ENCODE data around the gene SEMA5A.

Gene SEMA5A

DNA sequence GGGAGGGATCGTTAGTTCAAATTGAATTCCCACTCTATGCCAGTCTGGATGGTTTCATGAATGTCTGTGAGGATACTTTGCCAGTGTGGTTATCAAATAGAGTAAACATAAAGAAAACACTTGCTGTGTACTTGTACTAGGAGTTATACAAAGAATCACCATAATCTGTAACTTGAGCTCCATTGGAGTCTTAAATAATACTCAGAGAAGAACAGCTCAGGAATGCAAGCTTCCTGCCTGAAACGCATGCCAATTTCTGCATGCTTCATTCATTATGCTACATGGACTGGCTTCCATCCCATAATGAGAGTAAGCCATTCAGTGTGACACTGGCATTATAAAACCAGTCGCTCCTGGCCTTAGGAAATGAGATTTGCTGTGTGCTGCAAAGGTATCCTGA is 351.4 kb downstream of the SEMA5A start:
- no peak overlapping the region for H3K4me3 ChIP-seq (ENCODE audit: low read depth, low read length)
- H3K27ac ChIP-seq (ENCODE audit: extremely low read depth, low read depth, low read length): no peak overlapping the region
- CTCF ChIA-PET: interaction anchor here (1.5 kb wide), 1 partner anchor 13 kb away, joined by 4 read pairs; no protein-coding TSS in a partner anchor
- H3K4me1 ChIP-seq (ENCODE audit: control insufficient read depth, insufficient read depth, low read length): no peaks in the 10 kb centered on the region
- H3K36me3 ChIP-seq (ENCODE audit: control insufficient read depth in 2 of 2, insufficient read depth in 1 of 2, low read length in 2 of 2): no peaks in the 10 kb centered on the region
- POLR2A ChIA-PET: no interaction called here
- TF ChIP-seq ZNF292 (tag by site-specific recombination; IDR thresholded peaks at IDR 0.05; ENCODE audit: borderline replicate concordance, low read depth): no peak
- TF ChIP-seq KLF16 (tag by site-specific recombination; IDR thresholded peaks at IDR 0.05): no peak
- TF ChIP-seq ZNF843 (tag by site-specific recombination; IDR thresholded peaks at IDR 0.05): no peak
- TF ChIP-seq, protein P1, sequence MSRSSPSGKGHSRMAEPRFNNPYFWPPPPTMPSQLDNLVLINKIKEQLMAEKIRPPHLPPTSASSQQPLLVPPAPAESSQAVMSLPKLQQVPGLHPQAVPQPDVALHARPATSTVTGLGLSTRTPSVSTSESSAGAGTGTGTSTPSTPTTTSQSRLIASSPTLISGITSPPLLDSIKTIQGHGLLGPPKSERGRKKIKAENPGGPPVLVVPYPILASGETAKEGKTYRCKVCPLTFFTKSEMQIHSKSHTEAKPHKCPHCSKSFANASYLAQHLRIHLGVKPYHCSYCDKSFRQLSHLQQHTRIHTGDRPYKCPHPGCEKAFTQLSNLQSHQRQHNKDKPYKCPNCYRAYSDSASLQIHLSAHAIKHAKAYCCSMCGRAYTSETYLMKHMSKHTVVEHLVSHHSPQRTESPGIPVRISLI (tag by site-specific recombination; IDR thresholded peaks at IDR 0.05): no peak
- no peak for TF ChIP-seq SETDB1 (IDR thresholded peaks at IDR 0.05; ENCODE audit: insufficient read length, low read length)
- TF ChIP-seq REPIN1 (tag by site-specific recombination; IDR thresholded peaks at IDR 0.05; ENCODE audit: low read depth): no peak
- no peak for TF ChIP-seq ZNF501 (tag by site-specific recombination; IDR thresholded peaks at IDR 0.05)
- no peak for TF ChIP-seq HOXC10 (CRISPR knock-in tag; IDR thresholded peaks at IDR 0.05)
- TF ChIP-seq ZNF175 (tag by site-specific recombination; IDR thresholded peaks at IDR 0.05): no peak
- TF ChIP-seq ZNF510 (tag by site-specific recombination; IDR thresholded peaks at IDR 0.05; ENCODE audit: insufficient replicate concordance): no peak
- TF ChIP-seq, protein P2, sequence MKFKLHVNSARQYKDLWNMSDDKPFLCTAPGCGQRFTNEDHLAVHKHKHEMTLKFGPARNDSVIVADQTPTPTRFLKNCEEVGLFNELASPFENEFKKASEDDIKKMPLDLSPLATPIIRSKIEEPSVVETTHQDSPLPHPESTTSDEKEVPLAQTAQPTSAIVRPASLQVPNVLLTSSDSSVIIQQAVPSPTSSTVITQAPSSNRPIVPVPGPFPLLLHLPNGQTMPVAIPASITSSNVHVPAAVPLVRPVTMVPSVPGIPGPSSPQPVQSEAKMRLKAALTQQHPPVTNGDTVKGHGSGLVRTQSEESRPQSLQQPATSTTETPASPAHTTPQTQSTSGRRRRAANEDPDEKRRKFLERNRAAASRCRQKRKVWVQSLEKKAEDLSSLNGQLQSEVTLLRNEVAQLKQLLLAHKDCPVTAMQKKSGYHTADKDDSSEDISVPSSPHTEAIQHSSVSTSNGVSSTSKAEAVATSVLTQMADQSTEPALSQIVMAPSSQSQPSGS (tag by site-specific recombination; IDR thresholded peaks at IDR 0.05; ENCODE audit: low read depth): no peak
- no peak for TF ChIP-seq ZNF266 (tag by site-specific recombination; IDR thresholded peaks at IDR 0.05; ENCODE audit: low read depth)
- no peak for TF ChIP-seq ZNF133 (tag by site-specific recombination; IDR thresholded peaks at IDR 0.05)
- no peak for TF ChIP-seq SP3 (tag by site-specific recombination; IDR thresholded peaks at IDR 0.05)
- TF ChIP-seq ZSCAN16 (tag by site-specific recombination; IDR thresholded peaks at IDR 0.05): no peak
- no peak for TF ChIP-seq GLI2 (tag by site-specific recombination; IDR thresholded peaks at IDR 0.05; ENCODE audit: borderline replicate concordance, low read depth)
- no peak for TF ChIP-seq ZNF274 (IDR thresholded peaks at IDR 0.05; ENCODE audit: low read length)
- TF ChIP-seq ZNF274 (tag by site-specific recombination; IDR thresholded peaks at IDR 0.05; ENCODE audit: borderline replicate concordance): no peak
- no peak for TF ChIP-seq ZBTB8A (tag by site-specific recombination; IDR thresholded peaks at IDR 0.05)
- no peak for TF ChIP-seq ZSCAN30 (tag by site-specific recombination; IDR thresholded peaks at IDR 0.05)
- H3K9me3 ChIP-seq (ENCODE audit: control insufficient read depth, insufficient read depth, low read depth, low read length): no peaks in the 10 kb centered on the region

DNA sequence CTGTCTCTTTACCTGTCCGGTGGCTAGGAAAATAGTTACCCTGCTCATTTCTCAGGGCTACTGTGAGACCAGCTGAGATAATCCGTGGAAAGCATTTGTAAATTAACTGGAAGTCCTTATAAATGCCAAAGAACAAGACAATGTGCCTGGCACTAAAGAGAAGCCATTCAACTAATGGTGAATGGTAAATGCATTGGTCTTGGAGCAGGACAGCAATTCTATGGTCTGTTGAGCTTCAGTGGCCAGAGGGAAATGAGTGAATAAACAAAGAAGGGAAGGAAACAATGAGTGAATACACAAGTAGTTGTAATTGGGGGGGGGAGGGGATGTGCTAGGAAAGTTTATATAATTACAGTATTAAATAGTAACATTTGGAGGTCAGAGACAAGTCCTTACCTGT is 353.6 kb downstream of the SEMA5A start:
- no peaks in the 10 kb centered on the region for H3K9me3 ChIP-seq (ENCODE audit: control insufficient read depth, insufficient read depth, low read depth, low read length)
- ChIA-PET CTCF (interaction anchor here (0.6 kb wide), 1 partner anchor 38 kb away, joined by 4 read pairs; no protein-coding TSS in a partner anchor), POLR2A (no interaction called here)
- H3K4me1 ChIP-seq (ENCODE audit: control insufficient read depth, insufficient read depth, low read length): no peaks in the 10 kb centered on the region
- H3K27ac ChIP-seq (ENCODE audit: extremely low read depth, low read depth, low read length): no peak overlapping the region
- H3K4me3 ChIP-seq (ENCODE audit: low read depth, low read length): no peak overlapping the region
- TF ChIP-seq RBAK (tag by site-specific recombination; IDR thresholded peaks at IDR 0.05) (no peak), ZNF391 (tag by site-specific recombination; IDR thresholded peaks at IDR 0.05; ENCODE audit: borderline replicate concordance, low read depth) (no peak), HOXC10 (CRISPR knock-in tag; IDR thresholded peaks at IDR 0.05) (no peak), KLF7 (tag by site-specific recombination; IDR thresholded peaks at IDR 0.05; ENCODE audit: borderline replicate concordance) (no peak), ZNF426 (tag by site-specific recombination; IDR thresholded peaks at IDR 0.05) (no peak), ZNF24 (tag by site-specific recombination; IDR thresholded peaks at IDR 0.05) (no peak), ZNF202 (tag by site-specific recombination; IDR thresholded peaks at IDR 0.05; ENCODE audit: borderline replicate concordance) (no peak), ZNF311 (tag by site-specific recombination; IDR thresholded peaks at IDR 0.05; ENCODE audit: borderline replicate concordance) (no peak), ZEB2 (tag by site-specific recombination; IDR thresholded peaks at IDR 0.05) (no peak)
- TF ChIP-seq, protein P3, sequence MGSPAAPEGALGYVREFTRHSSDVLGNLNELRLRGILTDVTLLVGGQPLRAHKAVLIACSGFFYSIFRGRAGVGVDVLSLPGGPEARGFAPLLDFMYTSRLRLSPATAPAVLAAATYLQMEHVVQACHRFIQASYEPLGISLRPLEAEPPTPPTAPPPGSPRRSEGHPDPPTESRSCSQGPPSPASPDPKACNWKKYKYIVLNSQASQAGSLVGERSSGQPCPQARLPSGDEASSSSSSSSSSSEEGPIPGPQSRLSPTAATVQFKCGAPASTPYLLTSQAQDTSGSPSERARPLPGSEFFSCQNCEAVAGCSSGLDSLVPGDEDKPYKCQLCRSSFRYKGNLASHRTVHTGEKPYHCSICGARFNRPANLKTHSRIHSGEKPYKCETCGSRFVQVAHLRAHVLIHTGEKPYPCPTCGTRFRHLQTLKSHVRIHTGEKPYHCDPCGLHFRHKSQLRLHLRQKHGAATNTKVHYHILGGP (tag by site-specific recombination; IDR thresholded peaks at IDR 0.05): no peak
- H3K36me3 ChIP-seq (ENCODE audit: control insufficient read depth in 2 of 2, insufficient read depth in 1 of 2, low read length in 2 of 2): no peaks in the 10 kb centered on the region
